Mucosa of rectum (tissue), 2 donors: ENCODE measurements around the gene COMMD1.
A peak's percentile ranks its signal among the peaks of the same experiment; 100 is the strongest.
"Not testable (repeated sequence)": the region's sequence is repeated elsewhere in the genome, so short reads cannot be mapped to it uniquely, and the experiment has no call there.

Source experiments
- H3K27ac ChIP-seq, 2 donors: one replicate each; pipeline ENCODE4 v1.7.0; 2013; ENCODE audit warnings: inconsistent platforms in 2 of 2, low read depth in 2 of 2, low read length in 2 of 2
- H3K27me3 ChIP-seq, 2 donors: one replicate each; pipeline ENCODE4 v1.7.0; 2013; ENCODE audit warnings: low read length in 2 of 2; ENCODE audit not compliant: control insufficient read depth in 2 of 2, insufficient read depth in 2 of 2
- H3K36me3 ChIP-seq, 2 donors: one replicate each; pipeline ENCODE4 v1.7.0; 2013; ENCODE audit warnings: low read length in 2 of 2; ENCODE audit not compliant: control insufficient read depth in 2 of 2, insufficient read depth in 2 of 2
- H3K4me1 ChIP-seq, 2 donors: one replicate each; pipeline ENCODE4 v1.7.0; 2013; ENCODE audit warnings: low read length in 2 of 2, mild to moderate bottlenecking in 1 of 2; ENCODE audit not compliant: control insufficient read depth in 2 of 2, insufficient read depth in 2 of 2
- H3K4me3 ChIP-seq, 2 donors: one replicate each; pipeline ENCODE4 v1.7.0; 2013; ENCODE audit warnings: low read length in 2 of 2
- H3K9ac ChIP-seq, 2 donors: one replicate each; pipeline ENCODE4 v1.7.0; 2013; ENCODE audit warnings: low read length in 2 of 2, low read depth in 1 of 2, mild to moderate bottlenecking in 1 of 2
- H3K9me3 ChIP-seq, 2 donors: one replicate each; pipeline ENCODE4 v1.7.0; 2013; ENCODE audit warnings: low read length in 2 of 2; ENCODE audit not compliant: control insufficient read depth in 2 of 2
- donor health status: healthy.
- donor health status: Normal muscosa, but diverticular disease.

The COMMD1 gene

GRCh38 chr2:61905372-61906185 is at the start of gene COMMD1:
COMMD1 (plus strand) TSS chr2:61905674; CDS start chr2:61905679, 5 bp downstream.
- H3K27ac ChIP-seq, result peak within 1 kb of the TSS in 1 of 2 donors; percentile 28
- no peaks in the 10 kb centered on the region for H3K27me3 ChIP-seq
- peaks cover 7 to 11% of the 10 kb centered on the region in 2 donors for H3K4me1 ChIP-seq
- peak within 1 kb of the TSS; percentile 95 to 97 for H3K4me3 ChIP-seq
- H3K9me3 ChIP-seq, result no peaks in the 10 kb centered on the region
- H3K9ac ChIP-seq, result peak within 1 kb of the TSS; percentile 85 to 89
- no peaks in the 10 kb centered on the region for H3K36me3 ChIP-seq

DNA sequence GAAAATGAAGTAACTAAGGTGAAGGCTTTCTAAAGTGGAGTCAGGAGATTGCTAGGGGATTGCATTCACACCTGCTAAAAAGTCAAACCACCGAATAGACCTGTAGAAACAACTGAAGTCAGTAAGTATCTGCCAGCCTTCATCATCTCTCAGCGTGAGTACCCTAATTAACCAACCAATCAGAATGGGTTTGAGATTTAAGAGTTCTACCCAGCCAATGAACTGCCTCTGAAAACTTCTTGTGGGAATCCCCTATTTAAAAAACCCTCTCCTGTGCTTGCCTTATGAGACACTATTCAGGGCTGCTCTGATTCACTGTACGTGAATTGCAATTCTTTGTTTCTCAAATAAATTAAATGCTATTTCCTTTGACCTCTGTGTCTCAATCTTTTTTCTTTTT is 48.2 kb upstream of the COMMD1 start:
- H3K27ac ChIP-seq, result no peak overlapping the region
- no peaks in the 10 kb centered on the region for H3K9me3 ChIP-seq
- no peaks in the 10 kb centered on the region for H3K27me3 ChIP-seq
- no peak overlapping the region for H3K4me3 ChIP-seq
- H3K36me3 ChIP-seq, result no peaks in the 10 kb centered on the region
- peaks cover 8 to 16% of the 10 kb centered on the region in 2 donors for H3K4me1 ChIP-seq
- H3K9ac ChIP-seq, result no peak overlapping the region

DNA sequence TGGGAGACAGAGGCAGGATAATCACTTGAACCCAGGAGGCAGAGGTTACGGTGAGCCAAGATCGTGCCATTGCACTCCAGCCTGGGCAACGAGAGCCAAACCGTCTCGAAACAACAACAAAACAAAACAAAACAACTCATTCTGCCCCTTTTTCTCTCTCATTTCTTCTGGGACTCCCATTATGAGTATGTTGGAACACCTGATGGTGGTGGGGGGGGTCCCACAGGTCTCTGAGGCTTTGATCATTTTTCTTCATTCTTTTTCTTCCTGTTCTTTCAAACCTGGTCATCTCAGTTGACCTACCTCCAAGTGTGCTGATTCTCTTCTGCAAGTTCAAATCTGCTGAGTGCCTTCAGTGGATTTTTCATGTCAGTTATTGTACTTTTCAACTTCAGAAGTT is 43.4 kb upstream of the COMMD1 start:
- H3K36me3 ChIP-seq, result peaks cover 0 to 16% of the 10 kb centered on the region in 2 donors
- no peak overlapping the region for H3K9ac ChIP-seq
- no peak overlapping the region for H3K4me3 ChIP-seq
- no peak overlapping the region for H3K27ac ChIP-seq
- no peaks in the 10 kb centered on the region for H3K27me3 ChIP-seq
- H3K9me3 ChIP-seq, result no peaks in the 10 kb centered on the region
- H3K4me1 ChIP-seq, result no peaks in the 10 kb centered on the region

GRCh38 chr2:61866482-61867089 is 38.9 kb upstream of the COMMD1 start:
- H3K4me1 ChIP-seq, result not testable (repeated sequence)

GRCh38 chr2:61876400-61876799 is 29.1 kb upstream of the COMMD1 start:
- Histone ChIP-seq H3K36me3 (peaks cover 51 to 65% of the 10 kb centered on the region in 2 donors), H3K9ac (no peak overlapping the region), H3K27me3 (no peaks in the 10 kb centered on the region), H3K27ac (no peak overlapping the region), H3K4me3 (no peak overlapping the region), H3K9me3 (no peaks in the 10 kb centered on the region), H3K4me1 (no peaks in the 10 kb centered on the region)

More at GRCh38 chr2:61866482-61867089, 38.9 kb upstream of the COMMD1 start:
- not testable (repeated sequence) for H3K9ac ChIP-seq, H3K27ac ChIP-seq, H3K9me3 ChIP-seq, H3K27me3 ChIP-seq, H3K4me3 ChIP-seq
- peaks cover 23 to 48% of the 10 kb centered on the region in 2 donors for H3K36me3 ChIP-seq

DNA sequence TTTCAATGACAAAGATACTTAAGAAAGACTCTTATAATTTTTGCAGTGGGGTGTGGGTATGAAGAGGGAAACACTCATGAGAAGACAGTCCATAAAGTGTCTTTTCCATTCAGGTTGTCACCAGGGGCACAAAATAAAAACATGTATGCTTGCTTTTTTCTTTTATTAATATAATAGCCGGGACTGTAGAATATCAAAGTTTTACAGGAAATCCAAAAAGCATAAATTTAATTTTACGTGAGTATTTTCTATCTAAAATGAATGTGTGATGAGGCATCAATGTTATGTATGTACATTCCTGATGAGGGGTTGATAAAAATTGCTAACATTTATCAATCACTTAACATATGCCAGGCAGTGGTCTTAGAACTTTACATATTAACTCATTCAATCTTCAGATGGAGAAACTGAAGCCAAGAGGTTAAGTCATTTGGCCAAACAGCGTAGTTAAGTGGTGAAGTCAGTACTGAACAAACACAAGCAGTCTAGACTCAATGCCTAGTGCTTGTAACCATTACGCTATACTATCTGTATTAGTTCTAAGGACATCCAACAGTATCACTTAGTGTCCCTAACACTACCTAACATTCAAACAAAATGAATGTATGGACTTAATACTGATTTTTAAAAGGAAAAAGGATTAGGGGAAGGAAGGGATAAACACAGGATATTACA is 27.8 kb upstream of the COMMD1 start:
- H3K9ac ChIP-seq, result no peak overlapping the region

GRCh38 chr2:61878761-61879160 is 26.7 kb upstream of the COMMD1 start:
- H3K36me3 ChIP-seq, result peaks cover 52 to 71% of the 10 kb centered on the region in 2 donors
- no peak overlapping the region for H3K9ac ChIP-seq
- no peaks in the 10 kb centered on the region for H3K27me3 ChIP-seq
- no peak overlapping the region for H3K27ac ChIP-seq
- no peaks in the 10 kb centered on the region for H3K4me1 ChIP-seq
- H3K9me3 ChIP-seq, result no peaks in the 10 kb centered on the region
- H3K4me3 ChIP-seq, result no peak overlapping the region

More for the DNA sequence above, 27.8 kb upstream of the COMMD1 start:
- H3K4me1 ChIP-seq, result no peaks in the 10 kb centered on the region
- no peak overlapping the region for H3K27ac ChIP-seq
- H3K36me3 ChIP-seq, result peaks cover 45 to 63% of the 10 kb centered on the region in 2 donors
- no peaks in the 10 kb centered on the region for H3K27me3 ChIP-seq
- H3K4me3 ChIP-seq, result no peak overlapping the region
- H3K9me3 ChIP-seq, result no peaks in the 10 kb centered on the region

DNA sequence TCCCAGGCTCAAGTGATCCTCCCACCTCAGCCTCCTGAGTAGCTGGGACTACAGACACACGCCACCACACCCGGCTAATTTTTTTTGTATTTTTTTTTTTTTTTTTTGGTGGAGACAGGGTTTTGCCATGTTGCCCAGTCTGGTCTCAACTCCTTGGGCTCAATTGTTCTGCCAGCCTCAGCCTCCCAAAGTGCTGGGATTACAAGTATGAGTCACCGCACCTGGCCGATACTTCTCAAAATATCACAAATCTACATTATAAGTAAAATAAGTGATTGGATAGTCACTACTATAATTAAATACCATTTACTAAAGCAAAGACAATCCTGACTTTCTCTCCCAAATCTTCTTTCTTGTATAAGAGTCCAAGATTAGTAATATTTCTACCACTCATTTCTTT is 26.1 kb upstream of the COMMD1 start:
- H3K4me1 ChIP-seq, H3K9me3 ChIP-seq, H3K27ac ChIP-seq, H3K9ac ChIP-seq, H3K27me3 ChIP-seq, H3K4me3 ChIP-seq: not testable (repeated sequence)
- peaks cover 57 to 69% of the 10 kb centered on the region in 2 donors for H3K36me3 ChIP-seq

- Histone ChIP-seq H3K9me3 (no peaks in the 10 kb centered on the region), H3K36me3 (peaks cover 34 to 52% of the 10 kb centered on the region in 2 donors)
These were observed 22.6 kb upstream of the COMMD1 start for GRCh38 chr2:61882850-61883249.

More at GRCh38 chr2:61882850-61883249, 22.6 kb upstream of the COMMD1 start:
- Histone ChIP-seq H3K9ac (no peak overlapping the region), H3K4me1 (peaks cover 6 to 13% of the 10 kb centered on the region in 2 donors), H3K27me3 (no peaks in the 10 kb centered on the region), H3K27ac (no peak overlapping the region), H3K4me3 (no peak overlapping the region)
